ENCODE results near the gene TENT5A. TPM values are rescaled to one million over a fixed set of nuclear protein-coding genes. Genes with fewer than 3 reads are reported as not detected.

Gene TENT5A
- total RNA-seq, 1 donor from 2014 or later, result 0.63 TPM

DNA sequence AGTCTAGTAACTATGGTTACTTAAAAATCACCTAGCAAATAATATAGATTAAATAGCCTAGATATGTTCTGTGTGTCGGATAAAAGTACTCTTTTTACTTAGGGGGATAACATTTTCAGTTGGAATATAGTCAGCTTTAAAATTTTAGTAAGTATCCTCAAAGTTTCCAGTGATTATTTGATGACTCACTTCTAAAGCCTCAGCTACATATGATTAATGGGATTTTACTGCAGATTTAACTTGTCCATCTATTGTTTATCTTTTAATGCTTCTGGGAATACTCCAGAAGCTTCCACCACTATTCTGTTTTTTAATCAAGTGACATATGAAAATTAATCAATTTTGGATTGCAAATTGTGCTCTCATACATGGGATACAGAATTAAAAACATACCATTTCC lies 8.7 kb upstream of the TENT5A start:
- no peak for DNase-seq (ENCODE audit: low read depth)
- H3K4me3 ChIP-seq (ENCODE audit: low read depth, low read length), result no peak overlapping the region
- TF ChIP-seq, protein P1, sequence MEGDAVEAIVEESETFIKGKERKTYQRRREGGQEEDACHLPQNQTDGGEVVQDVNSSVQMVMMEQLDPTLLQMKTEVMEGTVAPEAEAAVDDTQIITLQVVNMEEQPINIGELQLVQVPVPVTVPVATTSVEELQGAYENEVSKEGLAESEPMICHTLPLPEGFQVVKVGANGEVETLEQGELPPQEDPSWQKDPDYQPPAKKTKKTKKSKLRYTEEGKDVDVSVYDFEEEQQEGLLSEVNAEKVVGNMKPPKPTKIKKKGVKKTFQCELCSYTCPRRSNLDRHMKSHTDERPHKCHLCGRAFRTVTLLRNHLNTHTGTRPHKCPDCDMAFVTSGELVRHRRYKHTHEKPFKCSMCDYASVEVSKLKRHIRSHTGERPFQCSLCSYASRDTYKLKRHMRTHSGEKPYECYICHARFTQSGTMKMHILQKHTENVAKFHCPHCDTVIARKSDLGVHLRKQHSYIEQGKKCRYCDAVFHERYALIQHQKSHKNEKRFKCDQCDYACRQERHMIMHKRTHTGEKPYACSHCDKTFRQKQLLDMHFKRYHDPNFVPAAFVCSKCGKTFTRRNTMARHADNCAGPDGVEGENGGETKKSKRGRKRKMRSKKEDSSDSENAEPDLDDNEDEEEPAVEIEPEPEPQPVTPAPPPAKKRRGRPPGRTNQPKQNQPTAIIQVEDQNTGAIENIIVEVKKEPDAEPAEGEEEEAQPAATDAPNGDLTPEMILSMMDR (conservative IDR thresholded peaks at IDR 0.05; ENCODE audit: low read depth, low read length), result no peak

DNA sequence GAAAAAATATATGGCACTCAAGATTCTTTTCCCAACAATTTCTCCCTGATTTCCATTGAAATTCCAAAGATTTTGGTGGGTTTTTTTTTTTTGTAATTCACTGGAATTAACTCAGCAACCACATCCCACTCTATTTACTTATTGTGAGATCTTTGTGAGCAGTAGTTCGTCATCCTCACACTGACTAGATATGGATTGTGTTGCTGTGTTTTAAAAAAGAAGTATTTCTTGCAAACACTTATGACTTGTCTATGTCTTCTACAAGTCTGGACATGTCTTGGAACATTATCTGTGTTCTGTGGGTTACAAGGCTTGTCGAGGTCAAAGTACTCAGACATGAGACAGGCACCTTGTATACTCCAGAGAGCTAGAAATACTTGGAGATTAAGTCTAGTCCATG lies 7.3 kb upstream of the TENT5A start:
- TF ChIP-seq, protein P1 (conservative IDR thresholded peaks at IDR 0.05; ENCODE audit: low read depth, low read length), result no peak
- H3K4me3 ChIP-seq (ENCODE audit: low read depth, low read length), result no peak overlapping the region
- no peak for DNase-seq (ENCODE audit: low read depth)

DNA sequence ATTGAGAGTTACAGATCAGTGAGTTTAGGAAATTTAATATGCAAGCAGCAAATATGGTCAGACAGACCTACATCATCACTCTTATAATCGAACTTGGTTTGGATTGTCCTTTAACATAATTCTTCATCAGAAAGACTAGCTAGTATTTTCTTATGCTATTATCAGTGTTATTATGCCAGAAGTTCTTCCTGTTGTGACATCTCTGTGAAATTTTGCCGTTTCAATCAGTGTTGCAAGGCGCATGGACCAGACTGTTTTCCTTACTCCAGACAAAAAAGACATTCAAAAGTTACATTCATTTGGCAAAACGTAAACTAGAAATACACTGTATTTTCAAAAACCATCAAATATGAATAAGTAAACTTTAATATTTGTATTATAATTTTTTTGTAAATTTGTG lies 5.7 kb upstream of the TENT5A start:
- TF ChIP-seq, protein P1 (conservative IDR thresholded peaks at IDR 0.05; ENCODE audit: low read depth, low read length), result no peak
- no peak for DNase-seq (ENCODE audit: low read depth)
- no peak overlapping the region for H3K4me3 ChIP-seq (ENCODE audit: low read depth, low read length)

DNA sequence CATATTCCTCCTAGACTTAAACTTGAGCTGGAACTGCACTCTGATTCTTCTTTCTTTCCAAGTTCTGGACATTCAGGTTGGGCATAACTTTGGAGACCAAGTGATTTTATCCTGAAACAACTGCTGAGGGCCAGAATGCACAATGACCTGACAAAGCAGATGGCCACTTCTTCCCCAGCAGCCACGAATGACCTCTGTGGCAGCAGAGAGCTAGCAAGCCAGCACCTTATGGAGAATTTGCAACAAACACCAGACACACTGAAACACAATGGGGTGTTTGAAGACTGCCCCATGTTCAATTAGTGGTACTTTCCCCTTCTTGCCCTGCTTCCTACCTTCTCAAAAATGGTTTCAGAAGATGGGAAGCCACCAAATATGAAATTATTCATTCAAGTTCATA lies 4.2 kb upstream of the TENT5A start:
- TF ChIP-seq, protein P1 (conservative IDR thresholded peaks at IDR 0.05; ENCODE audit: low read depth, low read length), result no peak
- H3K4me3 ChIP-seq (ENCODE audit: low read depth, low read length), result no peak overlapping the region
- no peak for DNase-seq (ENCODE audit: low read depth)

DNA sequence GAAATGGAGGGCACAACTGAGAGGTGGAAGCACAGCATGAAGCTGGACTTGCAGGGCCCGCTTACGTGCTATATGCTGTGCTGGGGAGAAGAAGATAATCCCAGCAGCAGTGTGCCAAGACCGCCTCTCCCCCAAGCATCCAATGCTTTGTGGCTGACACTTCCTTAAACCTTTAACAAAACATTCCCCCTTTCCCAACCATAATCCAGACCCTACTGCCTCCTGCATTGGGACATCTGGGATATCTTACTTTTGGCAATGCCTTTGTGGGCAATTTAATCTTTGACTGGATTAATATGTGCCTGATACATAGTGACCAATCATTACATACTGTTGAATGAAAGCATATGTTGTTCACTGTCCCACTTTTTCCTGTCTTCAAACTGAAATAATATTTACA lies 3.1 kb upstream of the TENT5A start:
- TF ChIP-seq, protein P1 (conservative IDR thresholded peaks at IDR 0.05; ENCODE audit: low read depth, low read length), result no peak
- H3K4me3 ChIP-seq (ENCODE audit: low read depth, low read length), result no peak overlapping the region
- no peak for DNase-seq (ENCODE audit: low read depth)

DNA sequence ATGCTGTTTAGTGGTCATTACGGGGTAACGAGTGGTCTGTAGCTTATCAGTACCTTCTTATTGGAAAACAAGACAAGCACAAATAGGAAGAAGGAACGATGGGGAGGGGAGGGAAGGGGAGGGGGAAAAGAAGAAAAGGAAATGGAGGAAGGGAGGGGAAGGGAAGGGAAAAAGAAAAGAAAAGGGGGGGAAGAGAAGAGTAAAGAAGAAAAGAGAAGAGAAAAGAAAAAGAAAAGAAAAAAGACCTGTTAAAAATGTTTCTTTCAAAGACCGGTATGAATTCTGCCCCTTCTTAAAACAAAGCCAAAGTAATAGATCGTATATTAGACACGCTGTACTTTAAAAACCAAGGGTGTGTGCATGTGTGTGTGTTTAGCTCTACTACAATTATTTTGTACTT lies 2.4 kb upstream of the TENT5A start:
- no peak overlapping the region for H3K4me3 ChIP-seq (ENCODE audit: low read depth, low read length)
- TF ChIP-seq, protein P1 (conservative IDR thresholded peaks at IDR 0.05; ENCODE audit: low read depth, low read length), result no peak
- DNase-seq (ENCODE audit: low read depth), result no peak

DNA sequence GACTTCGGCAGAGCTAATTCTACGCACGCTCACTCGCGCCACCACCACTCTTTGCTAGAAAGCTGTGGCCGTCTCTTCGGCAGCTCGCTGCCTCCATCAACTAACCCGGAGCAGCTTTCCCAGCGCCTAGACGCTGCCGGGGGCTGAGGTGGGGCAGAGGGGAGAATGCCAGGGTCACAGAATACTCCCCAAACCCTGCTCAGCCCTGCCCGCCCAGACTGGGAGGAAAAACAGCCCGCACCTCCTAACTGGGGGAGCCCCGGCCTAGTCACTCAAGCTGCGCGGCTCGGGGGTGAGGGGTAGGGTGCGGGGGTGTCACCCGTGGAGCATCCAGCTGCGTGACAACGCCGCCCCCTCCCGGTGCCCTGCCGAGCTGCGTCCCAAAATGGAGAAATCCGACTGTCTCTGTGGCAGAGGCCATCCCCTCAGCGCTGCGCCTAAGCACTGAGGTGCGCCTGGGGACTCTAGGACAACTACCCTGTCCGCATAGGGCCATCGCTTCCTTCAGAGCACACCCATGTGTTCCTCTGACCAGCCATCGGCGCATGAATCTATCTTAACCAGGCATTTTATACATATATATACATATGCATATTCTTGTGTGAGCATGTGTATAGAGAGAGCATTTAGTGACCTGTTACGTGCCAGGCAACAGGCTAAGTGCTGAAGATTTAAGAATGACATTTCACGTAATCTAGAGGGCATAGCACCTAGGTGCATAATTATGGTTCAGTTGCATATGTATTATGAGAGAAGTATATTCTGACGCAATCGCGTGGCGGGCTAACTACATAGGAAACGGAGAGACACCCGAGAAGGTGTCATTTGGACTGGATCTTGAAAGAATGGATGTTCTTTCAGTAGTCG lies 1.5 kb upstream of the TENT5A start:
- DNase-seq (ENCODE audit: low read depth), result no peak
- TF ChIP-seq, protein P1 (conservative IDR thresholded peaks at IDR 0.05; ENCODE audit: low read depth, low read length), result peak; percentile 67
- H3K4me3 ChIP-seq (ENCODE audit: low read depth, low read length), result peak overlapping the region; percentile 87
